ENCODE measurements around the gene GPR107. TPM values are rescaled to one million over a fixed set of nuclear protein-coding genes. Genes with fewer than 3 reads are reported as not detected.
"Not testable (repeated sequence)": the region's sequence is repeated elsewhere in the genome, so short reads cannot be mapped to it uniquely, and the experiment has no call there.

GPR107 gene
- total RNA-seq, 4 donors from 2014 or later, result 19.9 to 34.7 (median 30.8) TPM

DNA sequence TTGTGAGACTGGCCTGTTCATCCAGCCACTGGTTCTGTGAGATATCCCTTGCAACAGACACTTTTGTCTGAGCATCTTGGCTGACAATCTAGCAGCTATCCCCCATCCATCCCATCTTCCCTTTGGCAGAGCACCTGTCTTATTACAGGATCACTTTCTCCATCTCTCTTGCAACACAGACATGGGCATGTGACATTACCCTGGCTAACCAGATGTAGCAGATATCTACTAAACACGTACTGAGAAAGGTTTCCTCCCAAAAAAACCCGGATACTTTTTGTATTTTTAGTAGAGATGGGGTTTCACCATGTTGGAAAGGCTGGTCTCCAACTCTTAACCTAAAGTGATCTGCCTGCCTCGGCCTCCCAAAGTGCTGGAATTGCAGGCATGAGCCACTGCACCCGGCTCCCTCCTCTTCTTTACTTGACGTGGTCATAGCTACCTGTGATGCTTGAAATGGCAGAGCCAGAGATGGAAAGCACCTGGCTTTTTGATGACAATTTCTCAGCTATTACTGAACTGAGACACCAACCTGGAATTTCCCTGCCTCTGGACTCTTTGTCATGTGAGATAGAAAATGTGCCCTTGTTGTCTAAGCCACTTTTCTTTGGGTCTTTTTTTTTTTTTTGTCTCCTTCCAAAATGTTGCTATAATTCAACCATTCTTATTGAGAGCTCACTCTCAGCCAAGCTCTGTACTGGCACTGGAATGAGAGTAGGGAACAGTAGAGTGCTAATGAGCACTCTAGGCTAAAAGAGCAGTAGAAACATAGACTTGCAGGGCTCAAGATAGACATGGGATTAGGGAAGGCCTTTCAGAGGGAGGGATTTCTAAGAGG lies 43.3 kb upstream of the GPR107 start:
- WGBS, result 62% methylated on average over 5 of the region's 5 CpGs
- no peaks in the 10 kb centered on the region for H3K27me3 ChIP-seq
- peaks cover 0 to 4% (median 2%) of the 10 kb centered on the region in 4 donors for H3K9me3 ChIP-seq
- peaks cover 0 to 5% (median 0%) of the 10 kb centered on the region in 4 donors for H3K36me3 ChIP-seq
- peaks cover 0 to 81% (median 71%) of the 10 kb centered on the region in 4 donors for H3K4me1 ChIP-seq
- no peak for DNase-seq (ENCODE audit: extremely low spot score)
- H3K4me3 ChIP-seq, result no peak overlapping the region
- TF ChIP-seq POLR2AphosphoS5 (IDR thresholded peaks at IDR 0.05), result peak in 1 of 2 donors; percentile 32
- TF ChIP-seq POLR2A (IDR thresholded peaks at IDR 0.05; ENCODE audit: low read depth), result no peak
- intact Hi-C loops (cut with DNase I), result no loop called here
- peak overlapping the region; percentile 56 to 76 (median 72) for H3K27ac ChIP-seq (replicated peaks in 1 of 4)

DNA sequence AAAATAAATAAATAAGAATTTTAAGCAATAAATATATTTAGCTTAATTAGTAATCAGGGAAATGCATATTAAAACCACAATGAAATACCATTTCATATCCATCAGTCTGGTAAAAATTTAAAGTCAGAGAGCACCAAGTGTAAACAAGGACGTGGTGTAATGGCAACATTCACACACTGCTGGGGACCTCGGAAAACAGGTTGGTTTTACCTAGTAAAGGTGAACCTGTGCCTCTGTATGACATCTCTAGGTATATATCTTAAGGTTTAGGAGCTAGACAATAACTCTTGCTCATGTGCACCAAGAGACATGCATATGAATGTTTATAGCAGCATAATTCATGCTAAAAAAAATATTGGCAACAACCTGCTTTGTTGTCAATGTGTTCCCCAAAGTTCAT lies 40.4 kb upstream of the GPR107 start:
- WGBS, result 61% methylated on average over 2 of the region's 2 CpGs
- TF ChIP-seq, protein P1, sequence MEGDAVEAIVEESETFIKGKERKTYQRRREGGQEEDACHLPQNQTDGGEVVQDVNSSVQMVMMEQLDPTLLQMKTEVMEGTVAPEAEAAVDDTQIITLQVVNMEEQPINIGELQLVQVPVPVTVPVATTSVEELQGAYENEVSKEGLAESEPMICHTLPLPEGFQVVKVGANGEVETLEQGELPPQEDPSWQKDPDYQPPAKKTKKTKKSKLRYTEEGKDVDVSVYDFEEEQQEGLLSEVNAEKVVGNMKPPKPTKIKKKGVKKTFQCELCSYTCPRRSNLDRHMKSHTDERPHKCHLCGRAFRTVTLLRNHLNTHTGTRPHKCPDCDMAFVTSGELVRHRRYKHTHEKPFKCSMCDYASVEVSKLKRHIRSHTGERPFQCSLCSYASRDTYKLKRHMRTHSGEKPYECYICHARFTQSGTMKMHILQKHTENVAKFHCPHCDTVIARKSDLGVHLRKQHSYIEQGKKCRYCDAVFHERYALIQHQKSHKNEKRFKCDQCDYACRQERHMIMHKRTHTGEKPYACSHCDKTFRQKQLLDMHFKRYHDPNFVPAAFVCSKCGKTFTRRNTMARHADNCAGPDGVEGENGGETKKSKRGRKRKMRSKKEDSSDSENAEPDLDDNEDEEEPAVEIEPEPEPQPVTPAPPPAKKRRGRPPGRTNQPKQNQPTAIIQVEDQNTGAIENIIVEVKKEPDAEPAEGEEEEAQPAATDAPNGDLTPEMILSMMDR (IDR thresholded peaks at IDR 0.05), result no peak
- no peak for TF ChIP-seq POLR2AphosphoS5 (IDR thresholded peaks at IDR 0.05)
- TF ChIP-seq EP300 (IDR thresholded peaks at IDR 0.05), result no peak
- TF ChIP-seq POLR2A (IDR thresholded peaks at IDR 0.05; ENCODE audit: low read depth), result no peak
- Histone ChIP-seq H3K4me3 (no peak overlapping the region), H3K27ac (replicated peaks in 1 of 4) (peak overlapping the region; percentile 53 to 100 (median 98)), H3K4me1 (peaks cover 0 to 78% (median 70%) of the 10 kb centered on the region in 4 donors), H3K9me3 (peaks cover 0 to 9% (median 2%) of the 10 kb centered on the region in 4 donors), H3K27me3 (no peaks in the 10 kb centered on the region), H3K36me3 (no peaks in the 10 kb centered on the region)
- DNase-seq (ENCODE audit: extremely low spot score), result no peak
- intact Hi-C loops (cut with DNase I), result no loop called here

DNA sequence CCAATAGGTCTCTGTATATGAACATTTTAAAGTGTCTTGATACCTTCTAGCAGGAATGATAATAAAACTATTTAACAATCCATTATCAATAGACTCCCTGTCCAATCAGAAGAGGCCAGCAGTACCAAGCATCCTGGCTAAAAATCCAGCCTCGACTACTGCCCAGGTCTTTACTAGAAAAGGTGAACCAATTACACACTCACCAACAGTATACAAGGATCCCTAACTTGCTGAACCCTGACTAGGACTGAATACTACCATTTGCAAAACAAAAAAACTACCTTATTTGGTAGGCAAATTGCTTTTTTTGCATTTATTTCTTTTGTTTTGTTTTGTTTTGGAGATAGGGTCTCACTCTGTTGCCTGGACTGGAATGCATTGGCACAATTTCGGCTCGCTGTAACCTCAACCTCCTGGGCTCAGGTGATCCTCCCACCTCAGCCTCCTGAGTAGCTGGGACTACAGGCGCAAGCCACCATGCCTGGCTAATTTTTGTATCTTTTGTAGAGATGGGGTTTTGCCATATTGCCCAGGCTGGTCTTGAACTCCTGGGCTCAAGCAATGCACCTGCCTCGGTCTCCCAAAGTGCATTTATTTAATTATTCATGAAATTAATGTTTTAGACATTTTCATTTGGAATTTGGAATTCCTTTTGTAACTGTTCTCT lies 38.2 kb upstream of the GPR107 start:
- 95% methylated on average over 5 of the region's 5 CpGs for WGBS
- Histone ChIP-seq H3K27me3 (no peaks in the 10 kb centered on the region), H3K4me3 (no peak overlapping the region), H3K4me1 (peaks cover 0 to 78% (median 67%) of the 10 kb centered on the region in 4 donors), H3K36me3 (no peaks in the 10 kb centered on the region), H3K9me3 (peaks cover 0 to 9% (median 2%) of the 10 kb centered on the region in 4 donors), H3K27ac (replicated peaks in 1 of 4) (peak overlapping the region; percentile 87 to 100 (median 98))
- TF ChIP-seq EP300 (IDR thresholded peaks at IDR 0.05) (no peak), POLR2AphosphoS5 (IDR thresholded peaks at IDR 0.05) (no peak), POLR2A (IDR thresholded peaks at IDR 0.05; ENCODE audit: low read depth) (no peak)
- TF ChIP-seq, protein P1 (IDR thresholded peaks at IDR 0.05), result no peak
- intact Hi-C loops (cut with DNase I), result no loop called here
- no peak for DNase-seq (ENCODE audit: extremely low spot score)

DNA sequence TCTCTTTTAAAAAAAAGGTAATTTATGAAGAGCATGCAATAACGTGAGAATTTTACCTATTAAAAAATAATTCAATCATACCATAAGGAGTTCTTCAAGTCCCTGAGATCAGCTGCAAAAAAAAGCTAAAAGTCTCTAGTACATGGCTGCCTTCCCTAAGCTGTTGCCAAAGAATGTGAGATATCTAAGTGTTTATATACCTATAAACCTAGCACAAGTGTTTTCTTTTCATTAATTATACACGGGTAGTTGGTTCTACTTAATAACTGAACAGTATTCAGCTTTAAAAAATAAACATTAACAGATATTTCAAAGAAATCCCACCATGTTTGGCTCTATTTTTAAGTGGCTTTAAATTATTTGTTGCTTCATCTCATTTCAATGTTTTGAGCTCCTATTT lies 36.6 kb upstream of the GPR107 start:
- Histone ChIP-seq H3K27ac (replicated peaks in 1 of 4) (peak overlapping the region; percentile 87 to 100 (median 98)), H3K4me3 (no peak overlapping the region), H3K9me3 (peaks cover 0 to 5% (median 0%) of the 10 kb centered on the region in 4 donors), H3K4me1 (peaks cover 7 to 88% (median 78%) of the 10 kb centered on the region in 4 donors), H3K27me3 (no peaks in the 10 kb centered on the region), H3K36me3 (no peaks in the 10 kb centered on the region)
- intact Hi-C loops (cut with DNase I), result no loop called here
- no peak for DNase-seq (ENCODE audit: extremely low spot score)
- TF ChIP-seq EP300 (IDR thresholded peaks at IDR 0.05) (no peak), POLR2AphosphoS5 (IDR thresholded peaks at IDR 0.05) (no peak), POLR2A (IDR thresholded peaks at IDR 0.05; ENCODE audit: low read depth) (no peak)
- TF ChIP-seq, protein P1 (IDR thresholded peaks at IDR 0.05), result no peak
- 39% methylated on average over 2 of the region's 2 CpGs for WGBS

DNA sequence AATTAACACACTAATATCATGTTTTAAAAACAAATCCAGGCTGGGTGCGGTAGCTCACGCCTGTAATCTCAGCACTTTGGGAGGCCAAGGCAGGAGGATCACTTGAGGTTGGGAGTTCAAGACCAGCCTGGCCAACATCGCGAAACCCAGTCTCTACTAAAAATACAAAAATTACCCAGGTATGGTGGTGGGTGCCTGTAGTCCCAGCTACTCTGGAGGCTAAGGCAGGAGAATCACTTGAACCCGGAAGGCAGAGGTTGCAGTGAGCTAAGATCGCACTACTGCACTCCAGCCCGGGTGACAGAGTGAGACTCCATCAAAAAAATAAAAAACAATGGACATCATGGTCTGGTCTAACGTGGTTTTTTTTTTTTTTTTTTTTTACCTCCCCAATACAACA lies 36.2 kb upstream of the GPR107 start:
- H3K27ac ChIP-seq (replicated peaks in 1 of 4), result peak overlapping the region; percentile 87 to 100 (median 98)
- peaks cover 7 to 89% (median 80%) of the 10 kb centered on the region in 4 donors for H3K4me1 ChIP-seq
- H3K9me3 ChIP-seq; DNase-seq (ENCODE audit: extremely low spot score); intact Hi-C loops (cut with DNase I); H3K4me3 ChIP-seq; H3K27me3 ChIP-seq; H3K36me3 ChIP-seq: not testable (repeated sequence)
- WGBS, result 75% methylated on average over 8 of the region's 8 CpGs

Measured in esophagus muscularis mucosa (tissue), 4 donors.